Stimulated activated CD8-positive, alpha-beta memory T cell treated with anti-CD3 and anti-CD28 coated beads, Interleukin-12 subunit alpha, Interleukin-12 subunit beta, amount 100 ng/mL, for 24 hours (primary cell): ENCODE measurements around the gene CTRL.
"Not testable (repeated sequence)": the region's sequence is repeated elsewhere in the genome, so short reads cannot be mapped to it uniquely, and the experiment has no call there.

Experiments
- DNase-seq: peaks from one replicate; pipeline ENCODE4 v3.0.0-alpha.2; 2020; ENCODE audit errors: extremely low read depth

Gene CTRL

GRCh38 chr16:67931712-67932461, at the start of gene CTRL:
TSS of gene CTRL (minus strand) at chr16:67931862. CDS start at chr16:67931852, 10 bp downstream.
- no peak for DNase-seq

- no peak for DNase-seq
Measured at GRCh38 chr16:67979955-67980678, 48.5 kb upstream of the CTRL start, which contains the start of gene DPEP3. TSS of gene DPEP3 (minus strand) at chr16:67980499. CDS start at chr16:67980380, 119 bp downstream.

- DNase-seq = no peak
Measured at GRCh38 chr16:67977469-67978227, 46.0 kb upstream of the CTRL start.

GRCh38 chr16:67977005-67977404, 45.3 kb upstream of the CTRL start:
- no peak for DNase-seq

- DNase-seq = no peak
Measured at GRCh38 chr16:67976205-67976604, 44.5 kb upstream of the CTRL start.

- DNase-seq = no peak
Measured at GRCh38 chr16:67975321-67976105, 43.9 kb upstream of the CTRL start.

GRCh38 chr16:67972285-67972684, 40.6 kb upstream of the CTRL start:
- not testable (repeated sequence) for DNase-seq

- no peak for DNase-seq
Measured at GRCh38 chr16:67971111-67971510, 39.4 kb upstream of the CTRL start.

- no peak for DNase-seq
Measured at GRCh38 chr16:67969254-67970039, 37.8 kb upstream of the CTRL start.

GRCh38 chr16:67968400-67969253, 37.0 kb upstream of the CTRL start, which contains the start of gene SLC12A4:
TSS of gene SLC12A4 (minus strand) at chr16:67968637. CDS start at chr16:67968553, 84 bp downstream.
- peak; percentile 74 for DNase-seq

GRCh38 chr16:67967958-67968399, 36.3 kb upstream of the CTRL start:
- DNase-seq = no peak

GRCh38 chr16:67967183-67967957, 35.7 kb upstream of the CTRL start:
- DNase-seq = no peak

- DNase-seq = no peak
Measured at GRCh38 chr16:67966549-67967182, 35.0 kb upstream of the CTRL start.

GRCh38 chr16:67965668-67966548, 34.2 kb upstream of the CTRL start:
- no peak for DNase-seq

GRCh38 chr16:67964477-67965131, 32.9 kb upstream of the CTRL start:
- no peak for DNase-seq

GRCh38 chr16:67963662-67964321, 32.1 kb upstream of the CTRL start:
- no peak for DNase-seq
